ENCODE measurements around the gene SH3D21.
A peak's percentile ranks its signal among the peaks of the same experiment; 100 is the strongest.

Gene SH3D21

GRCh38 chr1:36330940-36331339 lies 24.8 kb downstream of the SH3D21 start:
- DNase-seq: no peak

GRCh38 chr1:36337830-36338229 lies 31.7 kb downstream of the SH3D21 start:
- DNase-seq: no peak

- DNase-seq: no peak
Observed at GRCh38 chr1:36339215-36339614, 33.0 kb downstream of the SH3D21 start.

GRCh38 chr1:36339615-36340014 lies 33.4 kb downstream of the SH3D21 start:
- no peak for DNase-seq

GRCh38 chr1:36341626-36342320 lies 35.6 kb downstream of the SH3D21 start:
- no peak for DNase-seq

- peak; percentile 74 for DNase-seq
Observed at GRCh38 chr1:36342426-36343185, 36.4 kb downstream of the SH3D21 start.

GRCh38 chr1:36343651-36344394 lies 37.7 kb downstream of the SH3D21 start:
- no peak for DNase-seq

- DNase-seq: no peak
Observed at GRCh38 chr1:36344395-36344680, 38.2 kb downstream of the SH3D21 start.

- no peak for DNase-seq
Observed at GRCh38 chr1:36345353-36345752, 39.2 kb downstream of the SH3D21 start.

- no peak for DNase-seq
Observed at GRCh38 chr1:36346741-36347370, 40.7 kb downstream of the SH3D21 start.

GRCh38 chr1:36349241-36349671 lies 43.1 kb downstream of the SH3D21 start:
- DNase-seq: no peak

GRCh38 chr1:36349839-36350238 lies 43.7 kb downstream of the SH3D21 start:
- DNase-seq: no peak

GRCh38 chr1:36350659-36351226 lies 44.6 kb downstream of the SH3D21 start:
- DNase-seq: peak; percentile 62

GRCh38 chr1:36351227-36351977 lies 45.2 kb downstream of the SH3D21 start:
- DNase-seq: no peak

GRCh38 chr1:36352125-36352909 lies 46.1 kb downstream of the SH3D21 start:
- no peak for DNase-seq

GRCh38 chr1:36352910-36353878 lies 47.0 kb downstream of the SH3D21 start:
- no peak for DNase-seq

GRCh38 chr1:36354486-36354885 lies 48.3 kb downstream of the SH3D21 start:
- DNase-seq: no peak

- DNase-seq: no peak
Observed at GRCh38 chr1:36355811-36356210, 49.6 kb downstream of the SH3D21 start.

- no peak for DNase-seq
Observed at GRCh38 chr1:36358514-36359084, 52.4 kb downstream of the SH3D21 start.

GRCh38 chr1:36359383-36359782 lies 53.2 kb downstream of the SH3D21 start:
- DNase-seq: no peak

Measured in activated CD8-positive, alpha-beta memory T cell treated with anti-CD3 and anti-CD28 coated beads, Interleukin-2, amount 50 U/mL, for 48 hours (primary cell).